Urinary bladder (tissue), 4 donors: Measurements from ENCODE around the gene GTF2IRD1. TPM values are rescaled to one million over a fixed set of nuclear protein-coding genes. Genes with fewer than 3 reads are reported as not detected.
"Not testable (repeated sequence)": the region's sequence is repeated elsewhere in the genome, so short reads cannot be mapped to it uniquely, and the experiment has no call there.

Source experiments
- DNase-seq: peaks from one replicate; pipeline ENCODE4 v3.0.0-alpha.2; 2015; ENCODE audit errors: extremely low spot score
- H3K27ac ChIP-seq: one replicate; pipeline ENCODE4 v1.5.1; 2013; ENCODE audit warnings: low read depth, mild to moderate bottlenecking, moderate library complexity
- H3K36me3 ChIP-seq: one replicate; pipeline ENCODE4 v1.6.1; 2013; ENCODE audit warnings: mild to moderate bottlenecking, moderate library complexity; ENCODE audit not compliant: insufficient read depth
- H3K4me1 ChIP-seq: one replicate; pipeline ENCODE4 v1.6.1; 2013; ENCODE audit warnings: mild to moderate bottlenecking, moderate library complexity; ENCODE audit not compliant: insufficient read depth
- H3K4me3 ChIP-seq: one replicate; pipeline ENCODE4 v1.5.1; 2013; ENCODE audit warnings: low read depth, low read length
- WGBS: extraction: QIAGEN DNeasy Blood & Tissue Kit; methylation state at CpG from one replicate; pipeline ENCODE4 v1.1.7; 2013; 5-methylcytosine and 5-hydroxymethylcytosine counted together
- polyA plus RNA-seq: library from polyadenylated mRNA; stranded (reverse); fragments of 200-250 nt; gene quantifications from one replicate; pipeline ENCODE4 v1.2.3, GENCODE V29; 2013
- total RNA-seq: library from RNA; depleted of rRNA; stranded (reverse); fragments of >200 nt; gene quantifications from one replicate; pipeline ENCODE4 v1.2.3, GENCODE V29; 2014
- donor health status: healthy with polysubstance abuse.
- donor health status: healthy.

Gene GTF2IRD1
- total and polyA plus RNA-seq, 2 donors = 8.6 to 22.7 TPM

DNA sequence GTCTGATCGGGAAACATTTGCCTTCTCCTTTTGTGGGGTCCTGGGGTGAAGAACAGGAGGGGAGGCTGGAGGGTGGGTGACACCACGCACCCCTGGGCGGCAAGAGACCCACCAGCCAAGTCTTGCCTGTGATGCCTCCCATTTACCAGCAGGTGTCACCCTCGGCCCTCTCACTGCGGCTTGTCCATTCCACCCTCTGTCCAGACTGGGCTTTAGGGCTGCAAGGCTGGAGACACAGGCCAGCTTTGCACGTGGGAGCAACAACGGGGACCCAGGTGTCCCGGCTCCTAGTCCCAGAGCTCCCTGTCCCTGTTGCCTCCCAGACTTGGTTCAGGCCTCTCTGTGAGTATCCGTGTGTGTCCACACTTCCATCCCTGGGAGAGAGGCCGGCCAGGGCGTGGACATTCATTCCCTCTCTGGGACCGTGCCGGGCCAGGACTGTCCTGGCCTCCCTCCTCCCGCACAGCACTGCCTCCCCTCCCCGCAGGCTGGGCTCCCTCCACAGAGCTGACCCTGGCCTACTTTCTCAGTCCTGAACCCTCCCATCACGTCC, 36.2 kb upstream of the GTF2IRD1 start:
- no peak for DNase-seq
- H3K4me1 ChIP-seq = no peaks in the 10 kb centered on the region
- H3K4me3 ChIP-seq = no peak overlapping the region
- no peaks in the 10 kb centered on the region for H3K36me3 ChIP-seq
- no peak overlapping the region for H3K27ac ChIP-seq
- 18% methylated on average over 16 of the region's 16 CpGs for WGBS

DNA sequence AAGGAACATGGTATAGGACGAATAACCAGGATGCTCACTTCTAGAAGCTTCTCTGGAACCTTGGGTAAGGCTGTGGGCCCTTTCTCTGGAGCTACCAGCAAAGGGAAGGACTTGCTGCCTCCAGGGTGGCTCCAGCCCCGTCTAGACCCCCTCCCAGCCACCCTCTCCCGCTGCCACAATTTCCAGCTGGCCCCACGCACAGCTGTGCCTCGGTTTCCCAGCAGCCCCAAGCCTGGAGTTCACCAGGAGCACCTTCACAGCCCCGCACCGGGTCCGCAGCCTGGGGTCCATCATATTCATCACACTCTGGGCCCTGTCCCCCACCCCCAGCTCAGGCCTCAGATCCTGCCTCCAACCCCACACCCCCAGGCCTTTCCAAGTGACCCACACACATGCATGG, 35.6 kb upstream of the GTF2IRD1 start:
- Histone ChIP-seq H3K36me3 (no peaks in the 10 kb centered on the region), H3K4me1 (no peaks in the 10 kb centered on the region), H3K27ac (no peak overlapping the region), H3K4me3 (no peak overlapping the region)
- 77% methylated on average over 8 of the region's 8 CpGs for WGBS
- no peak for DNase-seq

DNA sequence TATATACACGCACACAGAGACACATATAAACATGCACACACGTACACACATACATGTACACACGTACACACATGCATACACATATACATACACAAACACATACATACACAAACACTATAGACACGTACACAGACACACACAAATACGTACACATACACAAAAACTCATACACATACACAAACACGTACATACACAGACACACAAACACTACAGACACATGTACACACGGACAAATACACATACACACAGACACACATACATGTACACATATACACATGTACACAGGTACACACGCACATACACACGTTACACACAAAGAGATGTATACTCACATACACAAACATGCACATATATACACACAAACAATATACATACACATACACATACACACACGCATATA, 35.2 kb upstream of the GTF2IRD1 start:
- Histone ChIP-seq H3K36me3 (no peaks in the 10 kb centered on the region), H3K27ac (no peak overlapping the region), H3K4me3 (no peak overlapping the region), H3K4me1 (no peaks in the 10 kb centered on the region)
- DNase-seq = no peak
- WGBS = 83% methylated on average over 10 of the region's 10 CpGs

- not testable (repeated sequence) for H3K4me3 ChIP-seq, DNase-seq, H3K36me3 ChIP-seq, H3K4me1 ChIP-seq, H3K27ac ChIP-seq
- WGBS = 59% methylated on average over 4 of the region's 4 CpGs
Observed at GRCh38 chr7:74419232-74419631, 34.5 kb upstream of the GTF2IRD1 start.

DNA sequence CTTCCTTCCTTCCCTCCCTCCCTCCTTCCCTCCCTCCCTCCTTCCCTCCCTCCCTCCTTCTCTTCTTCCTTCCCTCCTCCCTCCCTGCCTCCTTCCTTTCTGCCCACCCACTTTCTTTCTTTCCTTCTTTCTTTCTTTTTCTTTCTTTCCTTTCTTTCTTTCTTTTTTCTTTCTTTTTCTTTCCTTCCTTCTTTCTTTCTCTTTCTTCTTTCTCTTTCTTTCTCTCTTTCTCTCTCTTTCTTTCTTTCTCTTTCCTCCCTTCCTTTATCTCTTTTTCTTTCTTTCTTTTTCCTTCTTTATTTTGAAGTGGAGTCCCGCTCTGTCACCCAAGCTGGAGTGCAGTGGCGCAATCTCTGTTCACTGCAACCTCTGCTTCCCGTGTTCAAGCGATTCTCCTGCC, 33.7 kb upstream of the GTF2IRD1 start:
- Histone ChIP-seq H3K4me1 (no peaks in the 10 kb centered on the region), H3K27ac (no peak overlapping the region), H3K4me3 (no peak overlapping the region), H3K36me3 (no peaks in the 10 kb centered on the region)
- DNase-seq = no peak
- 91% methylated on average over 4 of the region's 4 CpGs for WGBS

GRCh38 chr7:74424291-74424880, 29.3 kb upstream of the GTF2IRD1 start:
- 90% methylated on average over 10 of the region's 10 CpGs for WGBS
- no peak for DNase-seq
- H3K36me3 ChIP-seq = no peaks in the 10 kb centered on the region
- no peak overlapping the region for H3K27ac ChIP-seq
- no peak overlapping the region for H3K4me3 ChIP-seq
- no peaks in the 10 kb centered on the region for H3K4me1 ChIP-seq

- WGBS = 93% methylated on average over 4 of the region's 4 CpGs
- no peaks in the 10 kb centered on the region for H3K4me1 ChIP-seq
Observed at GRCh38 chr7:74428023-74428422, 25.7 kb upstream of the GTF2IRD1 start.

GRCh38 chr7:74429153-74429747, 24.5 kb upstream of the GTF2IRD1 start:
- H3K36me3 ChIP-seq = no peaks in the 10 kb centered on the region
- no peaks in the 10 kb centered on the region for H3K4me1 ChIP-seq
- no peak overlapping the region for H3K27ac ChIP-seq
- 60% methylated on average over 17 of the region's 17 CpGs for WGBS
- no peak for DNase-seq
- H3K4me3 ChIP-seq = no peak overlapping the region

More at GRCh38 chr7:74428023-74428422, 25.7 kb upstream of the GTF2IRD1 start:
- H3K4me3 ChIP-seq = no peak overlapping the region
- H3K27ac ChIP-seq = no peak overlapping the region
- DNase-seq = no peak
- H3K36me3 ChIP-seq = no peaks in the 10 kb centered on the region

DNA sequence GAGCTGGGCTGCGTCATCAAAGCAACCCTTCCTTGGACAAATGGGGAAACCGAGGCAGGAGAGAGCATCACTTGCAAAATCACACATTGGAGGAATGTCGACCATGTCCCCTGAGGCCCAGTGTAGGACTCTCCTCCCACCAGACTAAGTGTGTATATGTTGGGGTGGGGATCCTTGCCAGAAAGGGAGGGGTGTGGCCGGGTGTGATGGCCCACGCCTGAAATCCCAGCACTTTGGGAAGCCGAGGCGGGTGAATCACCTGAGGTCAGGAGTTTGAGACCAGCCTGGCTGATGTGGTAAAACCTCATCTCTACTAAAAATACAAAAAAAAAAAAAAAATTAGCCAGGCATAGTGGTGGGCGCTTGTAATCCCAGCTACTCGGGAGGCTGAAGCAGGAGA, 23.3 kb upstream of the GTF2IRD1 start:
- not testable (repeated sequence) for DNase-seq, H3K36me3 ChIP-seq, H3K27ac ChIP-seq, H3K4me3 ChIP-seq, H3K4me1 ChIP-seq
- 80% methylated on average over 9 of the region's 9 CpGs for WGBS

DNA sequence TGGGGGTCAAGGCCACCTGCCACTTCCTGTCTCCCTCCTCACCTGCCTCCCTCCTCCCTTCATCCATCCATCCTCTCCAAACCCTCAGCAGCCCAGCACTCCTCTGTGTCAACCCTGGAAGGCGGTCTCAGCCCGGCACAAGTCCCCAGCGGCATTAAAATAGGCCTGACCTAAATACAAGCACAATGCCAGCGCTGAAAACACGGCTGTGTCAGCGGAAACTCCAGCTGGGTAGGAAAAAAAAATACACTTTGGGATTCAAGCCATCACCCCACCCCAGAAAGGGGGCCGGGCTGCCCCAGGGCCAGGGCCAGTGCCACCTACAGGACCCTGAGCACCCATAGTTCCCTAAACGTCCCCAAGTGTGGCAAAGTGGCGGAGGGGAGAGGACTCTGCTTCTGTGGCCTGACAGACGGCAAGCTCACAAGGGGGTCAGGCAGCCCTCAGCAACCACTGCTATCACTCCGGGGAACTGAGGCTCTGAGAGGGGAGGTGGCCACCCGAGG, 22.7 kb upstream of the GTF2IRD1 start:
- WGBS = 70% methylated on average over 12 of the region's 12 CpGs
- DNase-seq = no peak
- Histone ChIP-seq H3K36me3 (no peaks in the 10 kb centered on the region), H3K4me3 (no peak overlapping the region), H3K27ac (no peak overlapping the region), H3K4me1 (no peaks in the 10 kb centered on the region)

DNA sequence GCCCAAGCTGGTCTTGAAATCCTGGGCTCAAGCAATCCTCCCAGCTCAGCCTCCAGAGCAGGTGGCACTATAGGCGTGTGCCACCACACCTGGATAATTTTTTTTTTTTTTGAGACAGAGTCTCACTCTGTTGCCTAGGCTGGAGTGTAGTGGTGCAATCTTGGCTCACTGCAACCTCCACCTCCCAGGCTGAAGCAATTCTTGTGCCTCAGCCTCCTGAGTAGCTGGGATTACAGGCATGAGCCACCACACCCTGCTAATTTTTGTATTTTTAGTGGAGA, 16.5 kb upstream of the GTF2IRD1 start:
- not testable (repeated sequence) for H3K4me1 ChIP-seq, DNase-seq, H3K4me3 ChIP-seq, H3K27ac ChIP-seq, H3K36me3 ChIP-seq
- 100% methylated on average over 1 of the region's 1 CpG for WGBS

DNA sequence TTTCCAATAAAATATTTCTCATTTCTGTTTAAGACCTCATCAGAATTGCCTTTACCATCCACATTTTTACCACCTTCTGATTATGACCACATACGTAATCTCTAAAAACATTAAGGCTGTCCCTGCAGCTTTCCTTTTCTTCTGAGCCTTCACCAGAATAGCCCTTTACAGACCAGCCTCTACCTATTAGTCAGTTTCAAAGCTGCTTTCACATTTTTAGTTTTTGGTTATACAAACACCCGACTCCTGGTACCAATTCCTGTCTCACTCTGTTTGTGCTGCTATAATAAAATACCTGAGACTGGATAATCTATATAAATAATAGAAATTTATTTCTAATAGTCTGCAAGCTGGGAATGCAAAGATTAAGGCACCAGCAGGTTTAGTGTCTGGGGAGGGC, 15.4 kb upstream of the GTF2IRD1 start:
- no peak for DNase-seq
- no peaks in the 10 kb centered on the region for H3K4me1 ChIP-seq
- H3K27ac ChIP-seq = no peak overlapping the region
- no peak overlapping the region for H3K4me3 ChIP-seq
- 97% methylated on average over 2 of the region's 2 CpGs for WGBS
- H3K36me3 ChIP-seq = no peaks in the 10 kb centered on the region

GRCh38 chr7:74439541-74439940, 14.2 kb upstream of the GTF2IRD1 start:
- 93% methylated on average over 4 of the region's 4 CpGs for WGBS
- no peak for DNase-seq

DNA sequence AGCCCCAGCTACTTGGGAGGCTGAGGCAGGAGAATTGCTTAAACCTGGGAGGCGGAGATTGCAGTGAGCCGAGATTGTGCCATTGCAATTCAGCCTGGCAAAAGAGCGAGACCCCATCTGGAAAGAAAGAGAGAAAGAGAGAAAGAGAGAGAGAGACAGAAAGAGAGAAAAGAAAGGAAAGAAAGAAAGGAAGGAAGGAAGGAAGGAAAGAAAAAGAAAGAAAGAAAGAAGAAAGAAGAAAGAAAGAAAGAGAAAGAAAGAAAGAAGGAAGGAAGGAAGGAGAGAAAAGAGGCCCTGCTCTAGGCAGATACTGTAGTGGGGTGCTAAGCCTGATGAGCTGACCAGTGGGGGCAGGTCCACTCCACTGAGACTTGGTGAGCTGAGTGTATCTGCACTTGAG, 13.6 kb upstream of the GTF2IRD1 start:
- not testable (repeated sequence) for H3K4me3 ChIP-seq
- 97% methylated on average over 3 of the region's 3 CpGs for WGBS

More at GRCh38 chr7:74439541-74439940, 14.2 kb upstream of the GTF2IRD1 start:
- no peaks in the 10 kb centered on the region for H3K4me1 ChIP-seq
- H3K4me3 ChIP-seq = no peak overlapping the region
- no peak overlapping the region for H3K27ac ChIP-seq
- no peaks in the 10 kb centered on the region for H3K36me3 ChIP-seq

More for the DNA sequence above, 13.6 kb upstream of the GTF2IRD1 start:
- H3K4me1 ChIP-seq, DNase-seq, H3K27ac ChIP-seq, H3K36me3 ChIP-seq: not testable (repeated sequence)
